Suprapubic skin (tissue), 4 donors: Measurements from ENCODE around the gene TRIM24. TPM values are rescaled to one million over a fixed set of nuclear protein-coding genes. Genes with fewer than 3 reads are reported as not detected.

ENCODE experiments used
- DNase-seq, 2 donors: peaks; one replicate each; pipeline ENCODE4 v3.0.0-alpha.2; 2019; ENCODE audit warnings: low spot score in 2 of 2
- H3K27ac ChIP-seq: fragments of 200-600 bp; sonication (generic); one replicate; pipeline ENCODE4 v1.5.1; 2019
- H3K27me3 ChIP-seq: fragments of 200-600 bp; sonication (generic); one replicate; pipeline ENCODE4 v1.5.1; 2019
- H3K36me3 ChIP-seq: fragments of 200-600 bp; sonication (generic); one replicate; pipeline ENCODE4 v1.5.1; 2019
- H3K4me1 ChIP-seq: fragments of 200-600 bp; sonication (generic); one replicate; pipeline ENCODE4 v1.5.1; 2019
- H3K4me3 ChIP-seq: fragments of 200-600 bp; sonication (generic); one replicate; pipeline ENCODE4 v1.5.1; 2019; ENCODE audit warnings: mild to moderate bottlenecking
- H3K9me3 ChIP-seq: fragments of 200-600 bp; sonication (generic); one replicate; pipeline ENCODE4 v1.5.1; 2019
- EP300 ChIP-seq: sonication (generic); formaldehyde crosslinking; IDR thresholded peaks from one replicate; pipeline ENCODE4 v1.6.1; 2017; ENCODE audit warnings: antibody characterized with exemption
- POLR2A ChIP-seq, 2 donors: fragments of 450-650 bp; IDR thresholded peaks; one replicate each; pipeline ENCODE4 v1.6.1; 2017; ENCODE audit warnings: antibody characterized with exemption in 2 of 2, mild to moderate bottlenecking in 2 of 2, moderate library complexity in 2 of 2
- POLR2AphosphoS5 ChIP-seq, 3 donors: sonication (generic); formaldehyde crosslinking; IDR thresholded peaks; one replicate each; pipeline ENCODE4 v1.6.1; 2017; ENCODE audit warnings: antibody characterized with exemption in 3 of 3
- WGBS: methylation state at CpG from one replicate; pipeline ENCODE4 v1.1.5; 2018; 5-methylcytosine and 5-hydroxymethylcytosine counted together
- total RNA-seq, 4 donors: library from RNA; depleted of rRNA; stranded (reverse); fragments of >200 nt; gene quantifications; one replicate each; pipeline ENCODE4 v1.1.0, GENCODE V29; 2016
- TF ChIP-seq, protein P1 (sequence below), 2 donors: fragments of 200-600 bp in 1 of 2; fragments of 450-650 bp in 1 of 2; sonication (generic) in 1 of 2; IDR thresholded peaks; one replicate each; pipeline ENCODE4 v1.5.1; 2016 to 2019; ENCODE audit warnings: antibody characterized with exemption in 2 of 2, mild to moderate bottlenecking in 1 of 2, moderate library complexity in 1 of 2

TRIM24 gene
- total RNA-seq, 4 donors from 2014 or later, result 16.1 to 20.8 (median 17.7) TPM

DNA sequence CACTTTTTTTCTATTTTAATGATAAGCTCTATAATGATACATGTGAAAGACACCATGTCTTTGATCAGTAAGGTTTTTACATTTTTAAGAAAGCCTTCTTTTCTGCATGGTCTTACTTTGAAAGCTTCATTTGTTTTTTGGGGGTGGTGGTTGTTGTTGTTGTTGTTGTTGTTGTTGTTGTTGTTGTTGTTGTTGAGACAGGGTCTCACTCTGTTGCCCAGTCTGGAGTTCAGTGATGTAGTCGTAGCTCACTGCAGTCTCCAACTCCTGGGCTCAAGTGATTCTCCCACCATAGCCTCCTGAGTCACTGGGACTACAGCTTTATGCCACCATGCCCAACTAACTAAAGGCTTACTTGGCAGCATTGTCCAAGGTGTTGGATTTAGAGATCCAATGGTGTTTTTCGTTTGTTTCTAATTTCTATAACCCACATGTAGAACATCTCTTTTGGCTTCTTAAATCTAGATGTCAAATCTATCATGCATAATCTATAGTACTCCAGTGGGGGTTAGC, 45.4 kb downstream of the TRIM24 start:
- no peak overlapping the region for H3K4me3 ChIP-seq
- H3K27me3 ChIP-seq, result no peaks in the 10 kb centered on the region
- no peaks in the 10 kb centered on the region for H3K9me3 ChIP-seq
- H3K36me3 ChIP-seq, result peaks cover 5% of the 10 kb centered on the region
- WGBS, result 91% methylated on average over 2 of the region's 2 CpGs
- H3K27ac ChIP-seq, result no peak overlapping the region
- H3K4me1 ChIP-seq, result peaks cover 3% of the 10 kb centered on the region
- DNase-seq, result no peak
- TF ChIP-seq, protein P1, sequence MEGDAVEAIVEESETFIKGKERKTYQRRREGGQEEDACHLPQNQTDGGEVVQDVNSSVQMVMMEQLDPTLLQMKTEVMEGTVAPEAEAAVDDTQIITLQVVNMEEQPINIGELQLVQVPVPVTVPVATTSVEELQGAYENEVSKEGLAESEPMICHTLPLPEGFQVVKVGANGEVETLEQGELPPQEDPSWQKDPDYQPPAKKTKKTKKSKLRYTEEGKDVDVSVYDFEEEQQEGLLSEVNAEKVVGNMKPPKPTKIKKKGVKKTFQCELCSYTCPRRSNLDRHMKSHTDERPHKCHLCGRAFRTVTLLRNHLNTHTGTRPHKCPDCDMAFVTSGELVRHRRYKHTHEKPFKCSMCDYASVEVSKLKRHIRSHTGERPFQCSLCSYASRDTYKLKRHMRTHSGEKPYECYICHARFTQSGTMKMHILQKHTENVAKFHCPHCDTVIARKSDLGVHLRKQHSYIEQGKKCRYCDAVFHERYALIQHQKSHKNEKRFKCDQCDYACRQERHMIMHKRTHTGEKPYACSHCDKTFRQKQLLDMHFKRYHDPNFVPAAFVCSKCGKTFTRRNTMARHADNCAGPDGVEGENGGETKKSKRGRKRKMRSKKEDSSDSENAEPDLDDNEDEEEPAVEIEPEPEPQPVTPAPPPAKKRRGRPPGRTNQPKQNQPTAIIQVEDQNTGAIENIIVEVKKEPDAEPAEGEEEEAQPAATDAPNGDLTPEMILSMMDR (IDR thresholded peaks at IDR 0.05), result no peak
- TF ChIP-seq POLR2AphosphoS5 (IDR thresholded peaks at IDR 0.05) (no peak), EP300 (no peak)

DNA sequence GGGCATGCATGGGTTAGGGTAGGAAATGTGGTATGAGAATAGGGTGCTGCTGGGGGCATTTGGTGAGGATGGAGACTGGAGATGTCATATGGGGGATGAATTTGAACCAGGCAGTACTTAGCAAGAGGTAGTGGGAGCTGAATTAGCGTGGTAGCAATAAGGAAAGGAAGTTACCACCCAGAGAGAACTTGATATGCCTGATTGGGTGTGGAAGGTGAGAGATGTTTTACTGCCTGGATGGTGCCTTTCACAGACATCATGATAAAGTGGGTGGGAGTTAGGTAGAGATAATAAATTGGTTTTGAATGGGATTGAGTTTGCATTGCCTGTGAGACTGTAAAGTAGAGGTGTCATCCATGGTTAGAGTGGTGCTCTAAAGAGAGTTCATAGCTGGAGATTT, 46.7 kb downstream of the TRIM24 start:
- Histone ChIP-seq H3K4me1 (peaks cover 2% of the 10 kb centered on the region), H3K4me3 (no peak overlapping the region), H3K27me3 (no peaks in the 10 kb centered on the region), H3K27ac (no peak overlapping the region), H3K36me3 (peaks cover 12% of the 10 kb centered on the region), H3K9me3 (no peaks in the 10 kb centered on the region)
- WGBS, result 36% methylated on average over 1 of the region's 1 CpG
- TF ChIP-seq POLR2A (IDR thresholded peaks at IDR 0.05) (no peak), EP300 (no peak), POLR2AphosphoS5 (IDR thresholded peaks at IDR 0.05) (no peak)
- TF ChIP-seq, protein P1 (IDR thresholded peaks at IDR 0.05), result no peak
- DNase-seq, result no peak

DNA sequence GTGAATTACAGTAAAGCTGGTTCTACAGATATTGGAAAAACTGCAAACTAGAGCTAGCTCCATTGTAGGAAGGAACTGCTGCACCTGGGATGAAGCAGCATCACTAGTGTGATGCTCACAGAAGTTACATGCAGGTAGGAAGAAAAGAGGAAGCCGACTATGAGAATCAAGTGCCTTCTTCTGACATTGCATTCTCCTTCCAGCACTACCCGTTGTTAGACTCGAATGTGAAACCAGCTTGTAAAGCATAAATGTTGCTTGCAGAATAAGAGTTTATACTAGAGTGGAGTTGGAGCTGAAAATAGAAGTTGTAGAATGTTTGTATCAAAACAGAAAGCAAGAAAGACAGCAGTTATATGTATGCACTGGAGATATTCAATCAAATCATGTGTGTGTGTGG, 49.9 kb downstream of the TRIM24 start:
- H3K4me1 ChIP-seq, result no peaks in the 10 kb centered on the region
- H3K9me3 ChIP-seq, result no peaks in the 10 kb centered on the region
- peaks cover 17% of the 10 kb centered on the region for H3K36me3 ChIP-seq
- 92% methylated on average over 3 of the region's 3 CpGs for WGBS
- no peak overlapping the region for H3K27ac ChIP-seq
- DNase-seq, result no peak
- no peaks in the 10 kb centered on the region for H3K27me3 ChIP-seq
- H3K4me3 ChIP-seq, result no peak overlapping the region
- TF ChIP-seq POLR2A (IDR thresholded peaks at IDR 0.05) (no peak), EP300 (no peak), POLR2AphosphoS5 (IDR thresholded peaks at IDR 0.05) (no peak)
- TF ChIP-seq, protein P1 (IDR thresholded peaks at IDR 0.05), result no peak

DNA sequence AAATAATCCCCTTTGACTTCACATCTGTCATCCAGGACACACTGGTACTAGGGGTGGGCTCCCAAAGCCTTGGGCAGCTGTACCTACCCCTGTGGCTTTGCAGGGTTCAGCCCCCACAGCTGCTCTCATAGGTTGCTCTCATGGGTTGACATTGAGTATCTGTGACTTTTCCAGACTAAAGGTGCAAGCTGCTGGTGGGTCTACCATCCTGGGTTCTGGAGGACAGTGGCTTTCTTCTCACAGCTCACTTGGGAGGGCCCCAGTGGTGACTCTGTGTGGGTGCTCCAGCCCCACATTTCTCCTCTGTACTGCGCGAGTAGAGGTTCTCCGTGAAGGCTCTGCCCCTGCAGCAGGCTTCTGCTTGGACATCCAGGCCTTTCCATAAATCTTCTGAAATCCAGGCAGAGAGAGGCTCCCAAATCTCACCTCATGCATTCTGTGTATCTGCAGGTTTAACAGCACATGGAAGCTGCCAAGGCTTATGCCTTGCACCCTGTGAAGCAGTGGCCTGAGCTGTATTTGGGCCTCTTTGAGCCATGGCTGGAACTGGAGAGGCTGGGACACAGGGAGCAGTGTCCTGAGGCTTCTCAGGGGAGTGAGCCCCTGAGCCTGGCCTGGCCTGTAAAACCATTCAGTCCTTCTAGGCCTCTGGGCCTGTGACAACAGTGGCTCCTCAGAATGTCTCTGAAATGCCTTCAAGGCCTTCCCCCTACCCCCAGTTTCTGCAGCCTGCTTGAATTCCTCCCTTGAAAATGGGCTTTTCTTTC, 52.2 kb downstream of the TRIM24 start:
- H3K27ac ChIP-seq, result no peak overlapping the region
- H3K4me1 ChIP-seq, result no peaks in the 10 kb centered on the region
- DNase-seq, result no peak
- no peak for TF ChIP-seq EP300
- TF ChIP-seq, protein P1 (IDR thresholded peaks at IDR 0.05), result no peak
- no peak for TF ChIP-seq POLR2A (IDR thresholded peaks at IDR 0.05)
- TF ChIP-seq POLR2AphosphoS5 (IDR thresholded peaks at IDR 0.05), result no peak
- no CpG with 5 or more reads among the region's 3 CpGs for WGBS
- no peaks in the 10 kb centered on the region for H3K9me3 ChIP-seq
- peaks cover 29% of the 10 kb centered on the region for H3K36me3 ChIP-seq
- no peak overlapping the region for H3K4me3 ChIP-seq
- H3K27me3 ChIP-seq, result no peaks in the 10 kb centered on the region

DNA sequence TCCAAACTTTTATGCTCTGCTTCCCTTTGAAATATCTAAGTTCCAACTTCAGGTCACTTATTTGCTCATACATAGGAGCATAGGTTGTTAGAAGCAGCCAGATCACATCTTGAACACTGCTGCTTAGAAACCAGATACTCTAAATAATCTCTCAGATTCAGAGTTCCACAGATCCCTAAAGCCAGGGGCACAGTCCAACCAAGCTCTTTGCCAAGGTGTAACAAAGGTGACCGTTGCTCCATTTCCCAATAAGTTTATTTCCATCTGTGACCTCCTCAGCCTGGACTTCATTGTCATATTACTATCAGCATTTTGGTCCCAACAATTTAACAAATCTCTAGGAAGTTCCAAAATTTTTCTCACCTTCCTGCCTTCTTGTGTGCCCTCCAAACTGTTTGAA, 52.8 kb downstream of the TRIM24 start:
- DNase-seq, result no peak
- no peak for TF ChIP-seq EP300
- no peak for TF ChIP-seq POLR2AphosphoS5 (IDR thresholded peaks at IDR 0.05)
- TF ChIP-seq, protein P1 (IDR thresholded peaks at IDR 0.05), result no peak
- TF ChIP-seq POLR2A (IDR thresholded peaks at IDR 0.05), result no peak
- Histone ChIP-seq H3K27me3 (no peaks in the 10 kb centered on the region), H3K27ac (no peak overlapping the region), H3K4me3 (no peak overlapping the region), H3K4me1 (no peaks in the 10 kb centered on the region), H3K9me3 (no peaks in the 10 kb centered on the region), H3K36me3 (peaks cover 35% of the 10 kb centered on the region)
- WGBS, result 96% methylated on average over 1 of the region's 1 CpG
